Measurements from ENCODE around the gene LIG4. TPM values are rescaled to one million over a fixed set of nuclear protein-coding genes. Genes with fewer than 3 reads are reported as not detected.

Gene LIG4
- total and polyA plus RNA-seq, 2 of the 4 experiments (the other 2 are of a cell fraction) = 5.0 to 7.2 TPM

GRCh38 chr13:108190897-108191296 lies 24.4 kb downstream of the LIG4 start:
- dilution Hi-C loops (cut with HindIII; ENCODE audit: low sequenced_read_pairs, unreplicated experiment) = no loop called here
- no peaks in the 10 kb centered on the region for H3K36me3 ChIP-seq (ENCODE audit: control insufficient read depth, insufficient read depth, low read length)
- no peaks in the 10 kb centered on the region for H3K79me1 ChIP-seq (ENCODE audit: low read depth in 1 of 2, low read length in 2 of 2)
- no peak overlapping the region for H3K14ac ChIP-seq (replicated peaks; ENCODE audit: low read depth, low read length)
- H3K4ac ChIP-seq (ENCODE audit: low read depth, low read length) = no peak overlapping the region
- BruUV-seq (replicated peaks) = no TSS peak
- no peak overlapping the region for H2BK5ac ChIP-seq (ENCODE audit: low read depth, low read length, poor library complexity, severe bottlenecking)
- H3K18ac ChIP-seq (ENCODE audit: low read depth, low read length) = no peak overlapping the region
- no peak overlapping the region for H2BK15ac ChIP-seq (ENCODE audit: low read depth, low read length)
- no peak overlapping the region for H4K91ac ChIP-seq (ENCODE audit: insufficient read depth, low read depth, low read length)
- no peak overlapping the region for H3K4me3 ChIP-seq (ENCODE audit: insufficient read depth, low read depth, low read length)
- in situ Hi-C loops (cut with MboI; ENCODE audit: low sequenced_read_pairs) = no loop called here
- ChIA-PET POLR2A (ENCODE audit: unreplicated experiment) (no interaction called here), CTCF (no interaction called here)
- no peak overlapping the region for H3K56ac ChIP-seq (ENCODE audit: extremely low read depth, insufficient read depth, low read length)
- H3K4me1 ChIP-seq (ENCODE audit: control insufficient read depth, insufficient read depth, low read length) = no peaks in the 10 kb centered on the region
- H2AK5ac ChIP-seq (ENCODE audit: low read depth, low read length) = no peak overlapping the region
- no peaks in the 10 kb centered on the region for H3K9me1 ChIP-seq (ENCODE audit: insufficient read depth, low read length)
- no peaks in the 10 kb centered on the region for H4K20me1 ChIP-seq (ENCODE audit: insufficient read depth, low read length)
- TF ChIP-seq POLR2A (IDR thresholded peaks at IDR 0.05; ENCODE audit: low read depth, low read length) (no peak), CHD1 (IDR thresholded peaks at IDR 0.05; ENCODE audit: low read depth, low read length) (no peak), NFE2L2 (IDR thresholded peaks at IDR 0.05; ENCODE audit: low read depth, low read length) (no peak), MAZ (IDR thresholded peaks at IDR 0.05; ENCODE audit: borderline replicate concordance, low read depth, low read length) (no peak), USF2 (IDR thresholded peaks at IDR 0.05; ENCODE audit: low read depth, low read length) (no peak), RAD21 (IDR thresholded peaks at IDR 0.05; ENCODE audit: low read length) (no peak), ELK1 (IDR thresholded peaks at IDR 0.05; ENCODE audit: borderline replicate concordance, low read depth, low read length) (no peak), FOS (IDR thresholded peaks at IDR 0.05; ENCODE audit: low read depth, low read length) (no peak), SMC3 (IDR thresholded peaks at IDR 0.05; ENCODE audit: low read depth, low read length) (no peak), RFX5 (IDR thresholded peaks at IDR 0.05; ENCODE audit: low read depth, low read length) (no peak)
- intact Hi-C loops (cut with micrococcal nuclease) = no loop called here
- H3K9ac ChIP-seq (ENCODE audit: low read depth, low read length) = no peak overlapping the region
- no peak overlapping the region for H4K8ac ChIP-seq (ENCODE audit: low read depth in 2 of 2, low read length in 2 of 2)
- no peak overlapping the region for H4K5ac ChIP-seq (ENCODE audit: low read depth, low read length)
- WGBS, 2 experiments (ENCODE audit: extremely low coverage in 2 of 2, insufficient read length in 1 of 2) = no CpG with 5 or more reads among the region's 3 CpGs
- no peak for DNase-seq
- no peak overlapping the region for H3K27ac ChIP-seq (ENCODE audit: insufficient read depth, low read length)
- H3K4me2 ChIP-seq (ENCODE audit: low read depth, low read length) = no peak overlapping the region
- peaks cover 2% of the 10 kb centered on the region; the same call in 1 of the 2 replicates for H3K27me3 ChIP-seq (ENCODE audit: control insufficient read depth, insufficient read depth, low read length)
- no peak overlapping the region for H2BK120ac ChIP-seq (ENCODE audit: low read depth, low read length)
- H3K23ac ChIP-seq (ENCODE audit: low read depth, low read length) = no peak overlapping the region
- peaks cover 14% of the 10 kb centered on the region for H3K9me3 ChIP-seq (ENCODE audit: control insufficient read depth, insufficient read depth, low read length)
- H2AK9ac ChIP-seq (replicated peaks; ENCODE audit: low read depth, low read length, poor library complexity) = no peak overlapping the region
- H2AFZ ChIP-seq (replicated peaks; ENCODE audit: low read length, poor library complexity) = no peak overlapping the region
- no peak for ATAC-seq (ENCODE audit: low read depth)
- no peak overlapping the region for H2BK20ac ChIP-seq (ENCODE audit: low read depth, low read length)
